Body of pancreas (tissue), 4 donors: ENCODE results near the gene MAN1A2.

ENCODE experiments used
- POLR2A ChIP-seq, 3 donors: fragments of 450-650 bp; IDR thresholded peaks; one replicate each; pipeline ENCODE4 v1.6.1; 2016; ENCODE audit warnings: antibody characterized with exemption in 3 of 3, mild to moderate bottlenecking in 2 of 3
- TF ChIP-seq, protein P1 (sequence below), 7 experiments: fragments of 450-650 bp in 4 of 7; fragments of 200-600 bp in 3 of 7; sonication (generic) in 3 of 7; IDR thresholded peaks; one replicate each; pipeline ENCODE4 v1.5.1; 2016 to 2019; ENCODE audit warnings: antibody characterized with exemption in 7 of 7

DNA sequence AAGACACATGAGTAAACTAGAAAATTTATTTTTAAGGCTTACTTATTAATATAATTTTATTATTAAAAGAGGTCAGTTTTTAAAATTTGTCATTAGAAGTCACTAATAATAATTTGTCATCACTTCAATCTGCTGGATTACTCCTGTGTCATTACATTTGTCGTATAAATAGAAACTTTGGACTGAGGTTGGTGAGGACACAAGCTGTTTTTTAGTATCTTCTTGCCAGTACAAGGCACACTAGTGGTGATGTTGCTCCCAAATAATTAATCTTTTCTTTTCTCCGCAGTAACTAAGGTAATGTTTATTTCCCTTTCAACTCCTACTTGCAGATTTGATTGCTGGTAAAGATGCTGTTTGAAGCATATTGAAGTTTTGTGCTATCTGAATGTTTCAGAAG is 179.2 kb downstream of the MAN1A2 start:
- TF ChIP-seq, protein P1, sequence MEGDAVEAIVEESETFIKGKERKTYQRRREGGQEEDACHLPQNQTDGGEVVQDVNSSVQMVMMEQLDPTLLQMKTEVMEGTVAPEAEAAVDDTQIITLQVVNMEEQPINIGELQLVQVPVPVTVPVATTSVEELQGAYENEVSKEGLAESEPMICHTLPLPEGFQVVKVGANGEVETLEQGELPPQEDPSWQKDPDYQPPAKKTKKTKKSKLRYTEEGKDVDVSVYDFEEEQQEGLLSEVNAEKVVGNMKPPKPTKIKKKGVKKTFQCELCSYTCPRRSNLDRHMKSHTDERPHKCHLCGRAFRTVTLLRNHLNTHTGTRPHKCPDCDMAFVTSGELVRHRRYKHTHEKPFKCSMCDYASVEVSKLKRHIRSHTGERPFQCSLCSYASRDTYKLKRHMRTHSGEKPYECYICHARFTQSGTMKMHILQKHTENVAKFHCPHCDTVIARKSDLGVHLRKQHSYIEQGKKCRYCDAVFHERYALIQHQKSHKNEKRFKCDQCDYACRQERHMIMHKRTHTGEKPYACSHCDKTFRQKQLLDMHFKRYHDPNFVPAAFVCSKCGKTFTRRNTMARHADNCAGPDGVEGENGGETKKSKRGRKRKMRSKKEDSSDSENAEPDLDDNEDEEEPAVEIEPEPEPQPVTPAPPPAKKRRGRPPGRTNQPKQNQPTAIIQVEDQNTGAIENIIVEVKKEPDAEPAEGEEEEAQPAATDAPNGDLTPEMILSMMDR (IDR thresholded peaks at IDR 0.05), result no peak
- TF ChIP-seq POLR2A (IDR thresholded peaks at IDR 0.05), result no peak
